ENCODE data around the gene EIF3CL.
"Not testable (repeated sequence)": the region's sequence is repeated elsewhere in the genome, so short reads cannot be mapped to it uniquely, and the experiment has no call there.

DNA sequence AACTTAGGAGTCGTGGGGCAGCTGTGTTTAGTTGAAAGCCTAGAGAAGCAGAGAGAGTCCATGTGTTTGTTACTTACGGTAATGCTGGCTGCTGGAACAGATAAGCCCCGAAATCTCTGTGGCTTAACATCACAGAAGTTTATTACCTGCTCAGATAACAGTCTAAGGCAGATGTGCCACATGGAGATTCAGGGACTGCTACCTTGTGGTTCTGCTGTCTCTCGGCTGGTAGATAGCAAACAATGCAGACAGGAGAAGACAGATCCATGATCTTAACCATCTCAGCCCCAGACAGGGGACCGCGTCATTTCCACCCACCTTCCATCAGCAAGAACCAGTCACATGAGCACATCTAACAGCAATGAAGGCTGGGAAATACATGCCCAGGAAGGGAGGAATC lies 71.0 kb downstream of the EIF3CL start:
- not testable (repeated sequence) for TF ChIP-seq JUN (IDR thresholded peaks at IDR 0.05; ENCODE audit: borderline replicate concordance, insufficient read depth, insufficient read length, low read depth); POLR2AphosphoS5 (IDR thresholded peaks at IDR 0.05; ENCODE audit: insufficient read depth, low read depth, low read length); POLR2A (IDR thresholded peaks at IDR 0.05; ENCODE audit: low read depth, low read length)
- TF ChIP-seq, protein P1, sequence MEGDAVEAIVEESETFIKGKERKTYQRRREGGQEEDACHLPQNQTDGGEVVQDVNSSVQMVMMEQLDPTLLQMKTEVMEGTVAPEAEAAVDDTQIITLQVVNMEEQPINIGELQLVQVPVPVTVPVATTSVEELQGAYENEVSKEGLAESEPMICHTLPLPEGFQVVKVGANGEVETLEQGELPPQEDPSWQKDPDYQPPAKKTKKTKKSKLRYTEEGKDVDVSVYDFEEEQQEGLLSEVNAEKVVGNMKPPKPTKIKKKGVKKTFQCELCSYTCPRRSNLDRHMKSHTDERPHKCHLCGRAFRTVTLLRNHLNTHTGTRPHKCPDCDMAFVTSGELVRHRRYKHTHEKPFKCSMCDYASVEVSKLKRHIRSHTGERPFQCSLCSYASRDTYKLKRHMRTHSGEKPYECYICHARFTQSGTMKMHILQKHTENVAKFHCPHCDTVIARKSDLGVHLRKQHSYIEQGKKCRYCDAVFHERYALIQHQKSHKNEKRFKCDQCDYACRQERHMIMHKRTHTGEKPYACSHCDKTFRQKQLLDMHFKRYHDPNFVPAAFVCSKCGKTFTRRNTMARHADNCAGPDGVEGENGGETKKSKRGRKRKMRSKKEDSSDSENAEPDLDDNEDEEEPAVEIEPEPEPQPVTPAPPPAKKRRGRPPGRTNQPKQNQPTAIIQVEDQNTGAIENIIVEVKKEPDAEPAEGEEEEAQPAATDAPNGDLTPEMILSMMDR (IDR thresholded peaks at IDR 0.05; ENCODE audit: extremely low read depth in 1 of 2, insufficient read depth in 1 of 2, low read depth in 1 of 2, low read length in 2 of 2): not testable (repeated sequence)
